Ammon's horn (tissue), 1 donor: ENCODE data around the gene PARD6B.
"Not testable (repeated sequence)": the region's sequence is repeated elsewhere in the genome, so short reads cannot be mapped to it uniquely, and the experiment has no call there.

ENCODE experiments used
- DNase-seq: peaks from one replicate; pipeline ENCODE4 v3.0.0-alpha.2; 2016; ENCODE audit warnings: low spot score

The PARD6B gene

GRCh38 chr20:50774515-50774914 lies 43.1 kb downstream of the PARD6B start:
- DNase-seq: no peak

- DNase-seq: no peak
Measured at GRCh38 chr20:50776122-50776817, 44.9 kb downstream of the PARD6B start.

GRCh38 chr20:50777373-50777772 lies 46.0 kb downstream of the PARD6B start:
- DNase-seq: no peak

GRCh38 chr20:50778994-50779393 lies 47.6 kb downstream of the PARD6B start:
- not testable (repeated sequence) for DNase-seq

GRCh38 chr20:50783390-50783789 lies 52.0 kb downstream of the PARD6B start:
- no peak for DNase-seq

- DNase-seq: no peak
Measured at GRCh38 chr20:50783903-50784302, 52.5 kb downstream of the PARD6B start.

GRCh38 chr20:50784464-50784863 lies 53.1 kb downstream of the PARD6B start:
- DNase-seq: no peak

GRCh38 chr20:50786703-50787102 lies 55.3 kb downstream of the PARD6B start:
- no peak for DNase-seq

GRCh38 chr20:50787181-50787580 lies 55.8 kb downstream of the PARD6B start:
- DNase-seq: no peak

- peak; percentile 58 for DNase-seq
Measured at GRCh38 chr20:50788045-50788991, 56.9 kb downstream of the PARD6B start.

GRCh38 chr20:50789968-50790650 lies 58.7 kb downstream of the PARD6B start:
- no peak for DNase-seq

GRCh38 chr20:50790651-50791277 lies 59.4 kb downstream of the PARD6B start:
- peak; percentile 87 for DNase-seq

GRCh38 chr20:50792708-50793574 lies 61.6 kb downstream of the PARD6B start:
- no peak for DNase-seq

GRCh38 chr20:50793575-50794016 lies 62.2 kb downstream of the PARD6B start:
- DNase-seq: not testable (repeated sequence)

GRCh38 chr20:50794181-50794845 lies 62.9 kb downstream of the PARD6B start:
- DNase-seq: no peak

GRCh38 chr20:50794846-50795634 lies 63.7 kb downstream of the PARD6B start, which contains the start of gene BCAS4:
Gene BCAS4, plus strand, starts transcription at chr20:50795061. Its CDS starts 23 bp downstream, at chr20:50795084.
- peak; percentile 68 for DNase-seq

- no peak for DNase-seq
Measured at GRCh38 chr20:50797142-50797541, 65.8 kb downstream of the PARD6B start.

- no peak for DNase-seq
Measured at GRCh38 chr20:50798650-50799049, 67.3 kb downstream of the PARD6B start.

- DNase-seq: no peak
Measured at GRCh38 chr20:50799176-50799889, 68.0 kb downstream of the PARD6B start.
